HG03103 (cell line): ENCODE measurements around the gene CIITA.

Source experiments
- ATAC-seq: cut with Tn5 transposase; IDR thresholded peaks from one replicate; pipeline ENCODE4 v1.9.1; 2021; ENCODE audit warnings: low read depth; ENCODE audit not compliant: unreplicated experiment

Gene CIITA

GRCh38 chr16:10934325-10935107 is 57.5 kb downstream of the CIITA start:
- ATAC-seq, result no peak

GRCh38 chr16:10935226-10935915 is 58.4 kb downstream of the CIITA start:
- no peak for ATAC-seq

GRCh38 chr16:10936272-10936984 is 59.4 kb downstream of the CIITA start:
- ATAC-seq, result no peak

GRCh38 chr16:10937068-10937859 is 60.3 kb downstream of the CIITA start:
- no peak for ATAC-seq

GRCh38 chr16:10938321-10938720 is 61.3 kb downstream of the CIITA start:
- no peak for ATAC-seq

- ATAC-seq, result no peak
Measured at GRCh38 chr16:10938796-10939648, 62.0 kb downstream of the CIITA start.

GRCh38 chr16:10939649-10940234 is 62.7 kb downstream of the CIITA start:
- no peak for ATAC-seq

- no peak for ATAC-seq
Measured at GRCh38 chr16:10940501-10941079, 63.6 kb downstream of the CIITA start.

- no peak for ATAC-seq
Measured at GRCh38 chr16:10941127-10941933, 64.3 kb downstream of the CIITA start.

- ATAC-seq, result peak; percentile 6
Measured at GRCh38 chr16:10941935-10942351, 64.9 kb downstream of the CIITA start.

GRCh38 chr16:10942352-10943063 is 65.5 kb downstream of the CIITA start, which contains the start of gene DEXI:
Gene DEXI, minus strand, starts transcription at chr16:10942468. Its CDS starts 463 bp downstream, at chr16:10942005.
- ATAC-seq, result peak; percentile 63

- no peak for ATAC-seq
Measured at GRCh38 chr16:10943064-10943353, 66.0 kb downstream of the CIITA start.

GRCh38 chr16:10944249-10945064 is 67.5 kb downstream of the CIITA start, which contains the start of gene CLEC16A:
Gene CLEC16A, plus strand, starts transcription at chr16:10944564. Its CDS starts 154 bp downstream, at chr16:10944718.
- peak; percentile 51 for ATAC-seq

GRCh38 chr16:10945065-10945787 is 68.2 kb downstream of the CIITA start:
- no peak for ATAC-seq

- ATAC-seq, result no peak
Measured at GRCh38 chr16:10946308-10946707, 69.3 kb downstream of the CIITA start.

GRCh38 chr16:10947211-10947787 is 70.3 kb downstream of the CIITA start:
- no peak for ATAC-seq
